Measurements from ENCODE around the gene KRTAP5-2. TPM values are rescaled to one million over a fixed set of nuclear protein-coding genes. Genes with fewer than 3 reads are reported as not detected.
A peak's percentile ranks its signal among the peaks of the same experiment; 100 is the strongest.

Gene KRTAP5-2
- total RNA-seq, 1 donor from 2014 or later = not detected

DNA sequence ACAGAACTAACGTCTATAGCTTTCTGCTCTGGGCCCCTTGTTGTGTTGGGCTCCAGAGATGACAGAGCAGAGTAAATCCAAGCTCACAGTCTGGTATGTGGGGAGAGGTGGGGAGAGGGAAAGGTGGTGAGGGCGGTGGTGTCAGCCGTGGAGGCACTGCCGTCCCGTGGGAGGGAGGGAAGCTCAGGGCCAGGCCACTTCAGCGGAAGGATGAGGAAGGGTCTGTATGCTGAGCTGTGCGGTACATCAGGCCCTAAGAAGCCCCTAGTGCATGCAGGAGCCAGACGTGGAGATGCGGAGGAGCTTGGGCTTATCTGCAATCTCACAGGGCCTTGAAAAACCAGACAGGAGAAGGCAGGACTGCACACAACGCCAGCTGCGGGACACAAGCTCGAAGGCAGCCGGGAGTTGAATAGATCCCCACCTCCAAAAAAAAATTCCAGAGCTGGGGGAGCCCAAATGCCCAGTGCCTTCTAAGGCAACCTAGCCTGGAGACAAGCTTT, 33.0 kb upstream of the KRTAP5-2 start:
- peaks cover 13% of the 10 kb centered on the region for H3K4me1 ChIP-seq
- DNase-seq = no peak
- no peaks in the 10 kb centered on the region for H3K36me3 ChIP-seq
- TF ChIP-seq, protein P1, sequence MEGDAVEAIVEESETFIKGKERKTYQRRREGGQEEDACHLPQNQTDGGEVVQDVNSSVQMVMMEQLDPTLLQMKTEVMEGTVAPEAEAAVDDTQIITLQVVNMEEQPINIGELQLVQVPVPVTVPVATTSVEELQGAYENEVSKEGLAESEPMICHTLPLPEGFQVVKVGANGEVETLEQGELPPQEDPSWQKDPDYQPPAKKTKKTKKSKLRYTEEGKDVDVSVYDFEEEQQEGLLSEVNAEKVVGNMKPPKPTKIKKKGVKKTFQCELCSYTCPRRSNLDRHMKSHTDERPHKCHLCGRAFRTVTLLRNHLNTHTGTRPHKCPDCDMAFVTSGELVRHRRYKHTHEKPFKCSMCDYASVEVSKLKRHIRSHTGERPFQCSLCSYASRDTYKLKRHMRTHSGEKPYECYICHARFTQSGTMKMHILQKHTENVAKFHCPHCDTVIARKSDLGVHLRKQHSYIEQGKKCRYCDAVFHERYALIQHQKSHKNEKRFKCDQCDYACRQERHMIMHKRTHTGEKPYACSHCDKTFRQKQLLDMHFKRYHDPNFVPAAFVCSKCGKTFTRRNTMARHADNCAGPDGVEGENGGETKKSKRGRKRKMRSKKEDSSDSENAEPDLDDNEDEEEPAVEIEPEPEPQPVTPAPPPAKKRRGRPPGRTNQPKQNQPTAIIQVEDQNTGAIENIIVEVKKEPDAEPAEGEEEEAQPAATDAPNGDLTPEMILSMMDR (IDR thresholded peaks at IDR 0.05) = no peak
- no peak overlapping the region for H3K27ac ChIP-seq
- H3K27me3 ChIP-seq (ENCODE audit: low read depth) = peaks cover 35% of the 10 kb centered on the region
- intact Hi-C loops (cut with DNase I) = no loop called here
- H3K9me3 ChIP-seq = no peaks in the 10 kb centered on the region
- no peak overlapping the region for H3K4me3 ChIP-seq
- ATAC-seq = no peak

- peaks cover 13% of the 10 kb centered on the region for H3K4me1 ChIP-seq
- ATAC-seq = no peak
- no peak overlapping the region for H3K4me3 ChIP-seq
- H3K27me3 ChIP-seq (ENCODE audit: low read depth) = peaks cover 35% of the 10 kb centered on the region
- no peak overlapping the region for H3K27ac ChIP-seq
- intact Hi-C loops (cut with DNase I) = no loop called here
- DNase-seq = no peak
- H3K36me3 ChIP-seq = no peaks in the 10 kb centered on the region
- TF ChIP-seq, protein P1 (IDR thresholded peaks at IDR 0.05) = no peak
- no peaks in the 10 kb centered on the region for H3K9me3 ChIP-seq
Observed at GRCh38 chr11:1630271-1630670, 32.2 kb upstream of the KRTAP5-2 start.

DNA sequence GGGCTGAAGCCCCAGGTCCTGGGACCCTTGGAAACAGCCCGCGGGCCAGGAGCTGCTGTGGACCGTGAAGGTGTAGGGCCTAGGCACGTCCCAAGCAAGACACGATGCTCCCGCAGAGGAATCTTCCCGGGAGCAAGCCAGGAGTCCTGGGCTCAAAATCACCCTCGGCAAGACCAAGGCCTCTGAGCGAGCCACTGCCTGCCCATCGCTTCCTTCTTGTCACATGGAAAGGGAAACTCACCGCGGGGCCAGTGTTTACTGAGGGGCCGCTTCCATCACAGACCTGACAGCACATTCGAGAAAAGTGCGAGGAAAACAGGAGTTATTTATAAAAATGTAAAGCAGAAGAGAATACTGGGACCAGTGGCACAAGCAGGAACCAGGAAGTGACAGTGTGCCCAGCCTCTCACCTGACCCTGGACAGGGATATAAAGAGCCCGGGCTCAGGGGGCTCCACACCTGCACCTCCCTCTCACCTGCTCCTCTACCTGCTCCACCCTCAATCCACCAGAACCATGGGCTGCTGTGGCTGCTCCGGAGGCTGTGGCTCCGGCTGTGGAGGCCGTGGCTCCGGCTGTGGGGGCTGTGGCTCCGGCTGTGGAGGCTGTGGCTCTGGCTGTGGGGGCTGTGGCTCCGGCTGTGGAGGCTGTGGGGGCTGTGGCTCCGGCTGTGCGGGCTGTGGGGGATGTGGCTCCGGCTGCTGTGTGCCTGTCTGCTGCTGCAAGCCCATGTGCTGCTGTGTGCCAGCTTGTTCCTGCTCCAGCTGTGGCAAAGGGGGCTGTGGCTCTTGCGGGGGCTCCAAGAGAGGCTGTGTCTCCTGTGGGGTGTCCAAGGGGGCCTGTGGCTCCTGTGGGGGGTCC, 31.5 kb upstream of the KRTAP5-2 start, which contains the start of gene KRTAP5-5:
TSS of gene KRTAP5-5 (plus strand) at position 450 of the 860 bp plus-strand sequence. CDS start at position 516, 66 bp downstream.
- peaks cover 13% of the 10 kb centered on the region for H3K4me1 ChIP-seq
- no peaks in the 10 kb centered on the region for H3K9me3 ChIP-seq
- no peaks in the 10 kb centered on the region for H3K36me3 ChIP-seq
- ATAC-seq = no peak
- no peak within 1 kb of the TSS for H3K27ac ChIP-seq
- TF ChIP-seq, protein P1 (IDR thresholded peaks at IDR 0.05) = no peak
- intact Hi-C loops (cut with DNase I) = no loop called here
- peaks cover 35% of the 10 kb centered on the region for H3K27me3 ChIP-seq (ENCODE audit: low read depth)
- no peak for DNase-seq
- H3K4me3 ChIP-seq = no peak within 1 kb of the TSS

DNA sequence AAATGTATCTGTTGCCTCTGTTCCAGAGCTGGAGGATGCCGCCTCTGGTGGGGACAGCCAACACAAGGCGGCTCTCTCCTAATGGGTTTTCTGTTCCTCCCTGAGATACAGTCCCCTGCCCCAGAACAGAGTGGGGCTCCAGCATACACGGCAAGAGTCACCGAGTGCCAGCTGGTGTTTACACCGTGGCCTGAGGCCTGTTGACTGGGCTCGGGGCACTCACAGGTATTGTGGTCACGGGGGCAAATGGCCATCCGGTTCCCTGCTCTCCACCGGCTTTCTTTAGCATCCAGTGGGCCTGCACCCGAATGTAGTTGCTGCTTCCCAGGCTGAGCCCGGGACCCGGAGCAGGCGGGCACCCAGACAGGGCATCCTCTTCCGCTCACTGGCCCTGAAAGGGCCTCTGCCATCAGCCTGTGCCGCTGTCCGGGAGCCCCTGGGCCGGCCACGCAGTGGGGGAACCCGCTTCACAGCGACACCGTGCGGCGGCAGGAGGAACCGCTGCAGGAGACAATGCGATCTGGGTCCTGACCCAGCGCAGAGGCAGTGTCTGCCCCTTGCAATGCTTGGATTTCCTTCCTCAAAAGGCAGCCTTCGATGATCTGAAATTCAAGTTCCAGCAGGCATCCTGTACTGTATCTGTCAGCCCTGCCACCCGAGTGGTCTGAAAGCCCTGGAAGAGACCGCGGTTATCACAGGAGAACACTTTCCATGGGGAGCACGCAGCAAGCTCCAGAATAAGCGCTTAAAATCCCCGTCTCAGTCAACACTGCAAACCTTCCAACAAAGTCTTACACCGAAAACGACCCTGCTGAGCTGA, 30.6 kb upstream of the KRTAP5-2 start:
- Histone ChIP-seq H3K4me1 (peaks cover 13% of the 10 kb centered on the region), H3K27me3 (ENCODE audit: low read depth) (peaks cover 35% of the 10 kb centered on the region), H3K27ac (no peak overlapping the region), H3K9me3 (no peaks in the 10 kb centered on the region), H3K4me3 (no peak overlapping the region), H3K36me3 (no peaks in the 10 kb centered on the region)
- DNase-seq (peak; percentile 62), ATAC-seq (peak; percentile 86 to 87)
- intact Hi-C loops (cut with DNase I) = no loop called here
- TF ChIP-seq, protein P1 (IDR thresholded peaks at IDR 0.05) = peak; percentile 95

- no peaks in the 10 kb centered on the region for H3K9me3 ChIP-seq
- DNase-seq = no peak
- intact Hi-C loops (cut with DNase I) = no loop called here
Observed at GRCh38 chr11:1625541-1625940, 27.4 kb upstream of the KRTAP5-2 start.

More at GRCh38 chr11:1625541-1625940, 27.4 kb upstream of the KRTAP5-2 start:
- TF ChIP-seq, protein P1 (IDR thresholded peaks at IDR 0.05) = no peak
- Histone ChIP-seq H3K27ac (no peak overlapping the region), H3K4me1 (peaks cover 8% of the 10 kb centered on the region), H3K4me3 (no peak overlapping the region), H3K27me3 (ENCODE audit: low read depth) (peaks cover 19% of the 10 kb centered on the region), H3K36me3 (no peaks in the 10 kb centered on the region)
- no peak for ATAC-seq

Data from lower lobe of right lung (tissue), 2 donors.